ENCODE data around the gene SETBP1. TPM values are rescaled to one million over a fixed set of nuclear protein-coding genes. Genes with fewer than 3 reads are reported as not detected.

Gene SETBP1
- total RNA-seq, 2 donors from 2014 or later: 17.3 to 20.1 TPM

DNA sequence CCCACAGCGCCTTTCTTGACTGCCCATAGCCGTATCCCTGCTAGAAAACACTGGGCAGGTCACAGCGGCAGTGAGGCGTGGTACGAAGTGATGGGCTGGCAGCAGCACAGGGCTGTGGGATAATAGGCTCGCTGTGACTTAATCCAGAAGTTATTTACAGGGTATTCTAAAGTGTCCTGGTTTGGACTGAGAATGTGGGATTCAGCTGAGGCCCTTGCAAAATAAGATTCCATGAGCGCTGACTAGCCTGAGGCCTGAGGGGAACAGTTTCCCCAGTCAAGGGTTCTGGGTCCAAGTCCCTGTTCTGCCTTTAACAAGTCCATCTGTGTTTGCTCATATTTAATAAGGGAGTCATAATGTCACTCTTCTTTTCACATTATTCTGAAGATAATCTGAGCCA, 34.6 kb downstream of the SETBP1 start:
- no peaks in the 10 kb centered on the region for H3K27me3 Mint-ChIP-seq (ENCODE audit: insufficient read depth)
- H3K9ac ChIP-seq (ENCODE audit: extremely low read depth, low read length, poor library complexity, severe bottlenecking): no peak overlapping the region
- H3K4me3 ChIP-seq (ENCODE audit: low read length): no peak overlapping the region
- peaks cover 9% of the 10 kb centered on the region for H3K9me3 ChIP-seq (ENCODE audit: control insufficient read depth, low read length)
- no peak for DNase-seq
- H3K36me3 Mint-ChIP-seq (ENCODE audit: low read depth): peaks cover 28% of the 10 kb centered on the region
- no peak overlapping the region for H3K27ac Mint-ChIP-seq
- H3K36me3 ChIP-seq (ENCODE audit: control insufficient read depth, insufficient read depth, low read length): peaks cover 45% of the 10 kb centered on the region
- WGBS, 2 experiments (ENCODE audit: insufficient coverage in 1 of 2, insufficient read length in 1 of 2): 81 to 91% methylated on average over 7 of the region's 7 CpGs
- TF ChIP-seq, protein P1, sequence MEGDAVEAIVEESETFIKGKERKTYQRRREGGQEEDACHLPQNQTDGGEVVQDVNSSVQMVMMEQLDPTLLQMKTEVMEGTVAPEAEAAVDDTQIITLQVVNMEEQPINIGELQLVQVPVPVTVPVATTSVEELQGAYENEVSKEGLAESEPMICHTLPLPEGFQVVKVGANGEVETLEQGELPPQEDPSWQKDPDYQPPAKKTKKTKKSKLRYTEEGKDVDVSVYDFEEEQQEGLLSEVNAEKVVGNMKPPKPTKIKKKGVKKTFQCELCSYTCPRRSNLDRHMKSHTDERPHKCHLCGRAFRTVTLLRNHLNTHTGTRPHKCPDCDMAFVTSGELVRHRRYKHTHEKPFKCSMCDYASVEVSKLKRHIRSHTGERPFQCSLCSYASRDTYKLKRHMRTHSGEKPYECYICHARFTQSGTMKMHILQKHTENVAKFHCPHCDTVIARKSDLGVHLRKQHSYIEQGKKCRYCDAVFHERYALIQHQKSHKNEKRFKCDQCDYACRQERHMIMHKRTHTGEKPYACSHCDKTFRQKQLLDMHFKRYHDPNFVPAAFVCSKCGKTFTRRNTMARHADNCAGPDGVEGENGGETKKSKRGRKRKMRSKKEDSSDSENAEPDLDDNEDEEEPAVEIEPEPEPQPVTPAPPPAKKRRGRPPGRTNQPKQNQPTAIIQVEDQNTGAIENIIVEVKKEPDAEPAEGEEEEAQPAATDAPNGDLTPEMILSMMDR (conservative IDR thresholded peaks at IDR 0.05): no peak
- no peaks in the 10 kb centered on the region for H3K27me3 ChIP-seq (ENCODE audit: control insufficient read depth, insufficient read depth, low read length, poor library complexity, severe bottlenecking)
- H3K4me1 ChIP-seq (ENCODE audit: control insufficient read depth, insufficient read depth, low read length): peaks cover 8% of the 10 kb centered on the region
- peaks cover 32% of the 10 kb centered on the region for H3K4me1 Mint-ChIP-seq
- no peaks in the 10 kb centered on the region for H3K9me3 Mint-ChIP-seq
- peak overlapping the region; percentile 92 for H3K27ac ChIP-seq (ENCODE audit: low read depth, low read length)
- no peak overlapping the region for H3K4me3 Mint-ChIP-seq

DNA sequence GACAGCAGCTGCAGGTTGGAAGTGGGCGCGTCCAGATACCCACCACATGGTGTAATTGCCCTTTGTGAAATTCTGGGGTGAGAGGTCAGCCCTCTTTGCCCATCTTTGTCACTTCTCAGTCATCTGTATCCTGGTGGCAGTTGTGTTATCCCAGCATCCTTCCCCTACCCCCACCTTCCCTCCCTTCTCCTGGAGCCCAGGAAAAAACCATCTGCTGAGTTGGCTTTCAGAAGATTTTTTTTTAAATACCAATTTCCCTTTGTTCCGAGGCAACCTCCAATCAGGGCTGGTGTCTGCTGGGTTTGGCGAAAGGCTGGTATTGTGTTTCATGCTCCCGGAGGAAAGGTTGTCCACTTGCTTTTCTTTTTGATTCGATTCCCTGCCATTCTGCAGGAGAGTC, 35.2 kb downstream of the SETBP1 start:
- Histone ChIP-seq H3K9ac (ENCODE audit: extremely low read depth, low read length, poor library complexity, severe bottlenecking) (no peak overlapping the region), H3K9me3 (ENCODE audit: control insufficient read depth, low read length) (peaks cover 9% of the 10 kb centered on the region), H3K4me3 (ENCODE audit: low read length) (no peak overlapping the region), H3K27me3 (ENCODE audit: control insufficient read depth, insufficient read depth, low read length, poor library complexity, severe bottlenecking) (no peaks in the 10 kb centered on the region), H3K4me1 (ENCODE audit: control insufficient read depth, insufficient read depth, low read length) (peaks cover 8% of the 10 kb centered on the region), H3K36me3 (ENCODE audit: control insufficient read depth, insufficient read depth, low read length) (peaks cover 45% of the 10 kb centered on the region), H3K27ac (ENCODE audit: low read depth, low read length) (peak overlapping the region; percentile 92)
- Mint-ChIP-seq H3K27ac (no peak overlapping the region), H3K4me1 (peaks cover 32% of the 10 kb centered on the region), H3K4me3 (no peak overlapping the region), H3K36me3 (ENCODE audit: low read depth) (peaks cover 30% of the 10 kb centered on the region), H3K27me3 (ENCODE audit: insufficient read depth) (no peaks in the 10 kb centered on the region), H3K9me3 (no peaks in the 10 kb centered on the region)
- no peak for DNase-seq
- TF ChIP-seq, protein P1 (conservative IDR thresholded peaks at IDR 0.05): no peak
- WGBS, 2 experiments (ENCODE audit: insufficient coverage in 1 of 2, insufficient read length in 1 of 2): 61 to 88% methylated on average over 2 to 6 of the region's 6 CpGs

DNA sequence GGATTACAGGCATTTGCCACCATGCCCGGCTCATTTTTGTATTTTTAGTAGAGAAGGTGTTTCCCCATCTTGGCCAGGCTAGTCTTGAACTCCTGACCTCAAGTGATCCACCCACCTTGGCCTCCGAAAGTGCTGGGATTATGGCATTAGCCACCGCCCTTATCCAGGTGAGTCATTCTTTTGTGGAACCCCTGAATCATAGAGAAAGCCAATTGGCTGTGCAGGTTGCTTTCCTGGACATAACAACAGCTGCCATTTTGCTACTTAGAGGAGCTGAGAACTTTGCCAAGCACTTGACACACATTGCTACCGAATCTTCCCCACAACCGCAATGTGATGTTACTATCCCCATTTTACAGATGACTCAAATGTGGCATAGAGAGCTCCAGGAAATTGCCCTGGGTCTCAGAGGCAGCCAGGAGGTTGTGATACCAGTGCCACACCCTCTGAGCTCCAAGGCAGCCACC, 36.0 kb downstream of the SETBP1 start:
- H3K9me3 ChIP-seq (ENCODE audit: control insufficient read depth, low read length): peaks cover 9% of the 10 kb centered on the region
- no peak overlapping the region for H3K9ac ChIP-seq (ENCODE audit: extremely low read depth, low read length, poor library complexity, severe bottlenecking)
- peaks cover 45% of the 10 kb centered on the region for H3K36me3 ChIP-seq (ENCODE audit: control insufficient read depth, insufficient read depth, low read length)
- Mint-ChIP-seq H3K4me1 (peaks cover 35% of the 10 kb centered on the region), H3K27me3 (ENCODE audit: insufficient read depth) (no peaks in the 10 kb centered on the region), H3K27ac (no peak overlapping the region), H3K4me3 (no peak overlapping the region), H3K36me3 (ENCODE audit: low read depth) (peaks cover 29% of the 10 kb centered on the region), H3K9me3 (no peaks in the 10 kb centered on the region)
- TF ChIP-seq, protein P1 (conservative IDR thresholded peaks at IDR 0.05): no peak
- 95 to 100% methylated on average over 2 to 5 of the region's 5 CpGs for WGBS, 2 experiments (ENCODE audit: insufficient coverage in 1 of 2, insufficient read length in 1 of 2)
- H3K27ac ChIP-seq (ENCODE audit: low read depth, low read length): peak overlapping the region; percentile 92
- no peak overlapping the region for H3K4me3 ChIP-seq (ENCODE audit: low read length)
- H3K4me1 ChIP-seq (ENCODE audit: control insufficient read depth, insufficient read depth, low read length): peaks cover 14% of the 10 kb centered on the region
- no peaks in the 10 kb centered on the region for H3K27me3 ChIP-seq (ENCODE audit: control insufficient read depth, insufficient read depth, low read length, poor library complexity, severe bottlenecking)
- no peak for DNase-seq

Data from endodermal cell (in vitro differentiated cells).